Measurements from ENCODE around the gene SLC25A24.
"Not testable (repeated sequence)": the region's sequence is repeated elsewhere in the genome, so short reads cannot be mapped to it uniquely, and the experiment has no call there.

DNA sequence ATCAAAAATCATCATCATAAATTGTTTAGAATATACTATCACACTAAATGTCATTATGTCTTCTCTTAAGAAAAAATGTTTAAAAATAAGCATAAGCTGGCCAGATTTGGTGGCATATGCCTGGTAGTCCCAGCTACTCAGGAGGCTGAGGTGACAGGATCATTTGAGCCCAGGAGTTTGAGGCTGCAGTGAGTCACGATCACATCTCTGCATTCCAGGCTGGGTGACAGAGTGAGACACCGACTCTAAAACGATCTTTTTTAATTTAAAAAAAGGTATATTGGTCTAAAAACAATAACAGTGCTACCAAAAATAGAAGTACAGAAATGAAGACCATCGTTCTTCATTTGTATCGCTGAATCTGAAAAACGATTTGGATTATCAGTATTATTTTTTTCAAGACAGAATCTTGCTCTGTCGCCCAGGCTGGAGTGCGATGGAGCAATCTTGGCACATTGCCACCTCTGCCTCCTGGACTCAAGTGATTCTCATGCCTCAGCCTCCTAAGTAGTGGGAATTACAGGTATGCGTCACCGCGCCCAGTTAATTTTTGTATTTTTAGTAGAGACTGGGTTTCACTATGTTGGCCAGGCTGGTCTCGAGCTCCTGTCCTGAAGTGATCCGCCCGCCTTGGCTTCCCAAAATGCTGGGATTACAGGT is 17.5 kb upstream of the SLC25A24 start:
- TF ChIP-seq, protein P1, sequence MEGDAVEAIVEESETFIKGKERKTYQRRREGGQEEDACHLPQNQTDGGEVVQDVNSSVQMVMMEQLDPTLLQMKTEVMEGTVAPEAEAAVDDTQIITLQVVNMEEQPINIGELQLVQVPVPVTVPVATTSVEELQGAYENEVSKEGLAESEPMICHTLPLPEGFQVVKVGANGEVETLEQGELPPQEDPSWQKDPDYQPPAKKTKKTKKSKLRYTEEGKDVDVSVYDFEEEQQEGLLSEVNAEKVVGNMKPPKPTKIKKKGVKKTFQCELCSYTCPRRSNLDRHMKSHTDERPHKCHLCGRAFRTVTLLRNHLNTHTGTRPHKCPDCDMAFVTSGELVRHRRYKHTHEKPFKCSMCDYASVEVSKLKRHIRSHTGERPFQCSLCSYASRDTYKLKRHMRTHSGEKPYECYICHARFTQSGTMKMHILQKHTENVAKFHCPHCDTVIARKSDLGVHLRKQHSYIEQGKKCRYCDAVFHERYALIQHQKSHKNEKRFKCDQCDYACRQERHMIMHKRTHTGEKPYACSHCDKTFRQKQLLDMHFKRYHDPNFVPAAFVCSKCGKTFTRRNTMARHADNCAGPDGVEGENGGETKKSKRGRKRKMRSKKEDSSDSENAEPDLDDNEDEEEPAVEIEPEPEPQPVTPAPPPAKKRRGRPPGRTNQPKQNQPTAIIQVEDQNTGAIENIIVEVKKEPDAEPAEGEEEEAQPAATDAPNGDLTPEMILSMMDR (IDR thresholded peaks at IDR 0.05), result not testable (repeated sequence)
- TF ChIP-seq POLR2A (IDR thresholded peaks at IDR 0.05), result not testable (repeated sequence)
